Activated T-helper 1 cell treated with anti-CD3 and anti-CD28 coated beads, Interleukin-12 subunit alpha, Interleukin-12 subunit beta, Interleukin-2, Interleukin-4 antibody, amounts not matched to agents 30 ng/mL and 10 ng/mL and 1 ng/mL, durations not matched to agents 14 hours and 24 hours and 36 hours (primary cell): ENCODE data around the gene CDH4. TPM values are rescaled to one million over a fixed set of nuclear protein-coding genes. Genes with fewer than 3 reads are reported as not detected.

Experiments used
- DNase-seq: peaks from one replicate; pipeline ENCODE4 v3.0.0; 2021; ENCODE audit warnings: low spot score
- H3K27ac Mint-ChIP-seq: one replicate; pipeline ENCODE4 v1.8.0; 2021; ENCODE audit warnings: mild to moderate bottlenecking, mixed read lengths
- H3K27me3 Mint-ChIP-seq: one replicate; pipeline ENCODE4 v1.8.0; 2022; ENCODE audit warnings: mild to moderate bottlenecking, moderate library complexity, mixed read lengths; ENCODE audit not compliant: insufficient read depth
- H3K36me3 Mint-ChIP-seq: one replicate; pipeline ENCODE4 v1.8.0; 2021; ENCODE audit warnings: low read depth, mixed read lengths
- H3K4me1 Mint-ChIP-seq: one replicate; pipeline ENCODE4 v1.8.0; 2021; ENCODE audit warnings: low read depth, mixed read lengths
- H3K4me3 Mint-ChIP-seq: one replicate; pipeline ENCODE4 v1.8.0; 2021; ENCODE audit warnings: mild to moderate bottlenecking, moderate library complexity, mixed read lengths
- H3K9me3 Mint-ChIP-seq: one replicate; pipeline ENCODE4 v1.8.0; 2021; ENCODE audit warnings: mixed read lengths
- intact Hi-C: fragments of 100-400 bp; cut with micrococcal nuclease; formaldehyde crosslinking; loops from one replicate; pipeline ENCODE4 v1.15.1; 2024
- total RNA-seq: library from RNA; stranded (reverse); gene quantifications from 2 replicates; pipeline ENCODE4 v1.2.3, GENCODE V29; 2022

Gene CDH4
- total RNA-seq, 1 donor from 2014 or later: not detected

- no peaks in the 10 kb centered on the region for H3K9me3 Mint-ChIP-seq
- H3K4me3 Mint-ChIP-seq: no peak overlapping the region
- H3K4me1 Mint-ChIP-seq: no peaks in the 10 kb centered on the region
- H3K27me3 Mint-ChIP-seq: peaks cover 10% of the 10 kb centered on the region
- no peak for DNase-seq
- no peaks in the 10 kb centered on the region for H3K36me3 Mint-ChIP-seq
- intact Hi-C loops: no loop called here
- no peak overlapping the region for H3K27ac Mint-ChIP-seq
Observed at GRCh38 chr20:61960836-61961235, 708.8 kb downstream of the CDH4 start.

- intact Hi-C loops: no loop called here
- Mint-ChIP-seq H3K27me3 (peaks cover 15% of the 10 kb centered on the region), H3K4me3 (no peak overlapping the region), H3K36me3 (no peaks in the 10 kb centered on the region), H3K4me1 (no peaks in the 10 kb centered on the region), H3K9me3 (no peaks in the 10 kb centered on the region), H3K27ac (no peak overlapping the region)
- DNase-seq: no peak
Observed at GRCh38 chr20:61963149-61963548, 711.1 kb downstream of the CDH4 start.

DNA sequence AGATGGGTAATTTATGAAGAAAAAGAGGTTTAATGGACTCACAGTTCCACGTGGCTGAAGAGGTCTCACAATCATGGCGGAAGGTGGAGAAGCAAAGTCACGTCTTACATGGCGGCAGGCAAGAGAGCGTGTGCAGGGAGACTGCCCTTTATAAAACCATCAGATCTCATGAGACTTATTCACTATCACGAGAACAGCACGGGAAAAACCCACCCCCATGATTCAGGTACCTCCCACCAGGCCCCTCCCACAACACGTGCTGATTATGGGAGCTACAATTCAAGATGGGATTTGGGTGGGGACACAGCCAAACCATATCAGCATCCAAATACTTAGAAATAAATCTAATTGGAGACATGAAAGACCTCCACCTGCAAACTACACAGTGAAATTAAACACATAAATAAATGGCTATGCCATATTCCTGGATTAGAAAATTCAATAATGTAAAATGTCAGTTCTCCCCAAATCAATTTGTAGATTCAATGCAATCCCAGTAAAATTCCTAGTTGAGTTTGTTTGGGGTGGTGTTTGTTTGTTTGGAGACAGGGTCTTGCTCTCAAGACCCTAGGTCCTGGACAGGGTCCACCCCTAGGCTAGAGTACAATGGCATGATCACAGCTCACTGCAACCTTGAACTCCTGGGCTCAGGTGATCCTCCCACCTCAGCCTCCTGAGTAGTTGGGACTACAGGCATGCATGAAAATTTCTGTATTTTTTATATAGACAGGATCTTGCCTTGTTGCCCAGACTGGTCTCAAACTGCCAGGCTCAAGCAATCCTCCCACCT lies 712.0 kb downstream of the CDH4 start:
- Mint-ChIP-seq H3K4me1 (no peaks in the 10 kb centered on the region), H3K36me3 (no peaks in the 10 kb centered on the region), H3K27me3 (peaks cover 15% of the 10 kb centered on the region), H3K27ac (no peak overlapping the region), H3K4me3 (no peak overlapping the region), H3K9me3 (no peaks in the 10 kb centered on the region)
- DNase-seq: no peak
- intact Hi-C loops: no loop called here

GRCh38 chr20:61964675-61965605 lies 712.9 kb downstream of the CDH4 start:
- no peak overlapping the region for H3K27ac Mint-ChIP-seq
- intact Hi-C loops: no loop called here
- H3K36me3 Mint-ChIP-seq: no peaks in the 10 kb centered on the region
- H3K4me1 Mint-ChIP-seq: no peaks in the 10 kb centered on the region
- H3K9me3 Mint-ChIP-seq: no peaks in the 10 kb centered on the region
- DNase-seq: no peak
- H3K27me3 Mint-ChIP-seq: peaks cover 15% of the 10 kb centered on the region
- H3K4me3 Mint-ChIP-seq: no peak overlapping the region

- Mint-ChIP-seq H3K27me3 (peaks cover 15% of the 10 kb centered on the region), H3K27ac (no peak overlapping the region), H3K4me1 (no peaks in the 10 kb centered on the region), H3K4me3 (no peak overlapping the region), H3K9me3 (no peaks in the 10 kb centered on the region), H3K36me3 (no peaks in the 10 kb centered on the region)
- no peak for DNase-seq
- intact Hi-C loops: no loop called here
Observed at GRCh38 chr20:61965606-61966491, 713.8 kb downstream of the CDH4 start.

DNA sequence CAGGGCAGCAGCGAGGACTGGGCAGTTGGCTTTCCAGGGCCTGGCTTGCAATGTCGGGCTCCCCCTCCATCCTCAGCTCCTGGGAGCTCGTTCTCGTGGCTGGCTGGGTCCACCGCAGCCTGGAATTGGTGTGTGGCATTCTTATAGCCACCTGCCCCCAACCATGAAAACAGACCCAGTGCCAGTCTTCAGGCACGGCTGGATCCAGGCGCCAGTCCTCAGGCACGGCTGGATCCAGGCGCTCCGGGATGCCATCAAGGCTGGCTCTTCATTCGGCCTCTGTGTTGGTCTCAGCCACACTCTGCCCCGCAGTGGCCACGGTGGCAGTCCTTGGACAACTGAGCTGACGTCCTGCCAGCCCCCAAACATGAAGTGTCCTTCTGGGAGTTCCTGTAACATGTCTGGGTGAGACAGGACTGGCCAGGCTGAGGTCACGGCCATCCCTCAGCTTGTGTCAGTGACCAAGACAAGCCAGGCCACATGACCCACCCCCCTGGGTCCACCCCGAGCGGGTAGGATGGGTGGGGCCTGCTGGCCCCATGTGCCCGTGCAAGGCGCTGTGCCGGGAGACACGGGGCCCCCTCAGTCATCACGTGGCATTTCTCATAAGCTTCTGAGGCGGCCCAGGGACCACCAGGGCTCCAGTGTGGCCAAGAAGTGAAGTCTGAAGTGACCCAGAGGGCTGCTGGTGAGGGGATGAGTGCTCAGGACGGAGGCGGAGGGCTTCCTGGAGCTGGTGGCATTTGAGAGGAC lies 714.6 kb downstream of the CDH4 start:
- H3K4me3 Mint-ChIP-seq: no peak overlapping the region
- DNase-seq: no peak

DNA sequence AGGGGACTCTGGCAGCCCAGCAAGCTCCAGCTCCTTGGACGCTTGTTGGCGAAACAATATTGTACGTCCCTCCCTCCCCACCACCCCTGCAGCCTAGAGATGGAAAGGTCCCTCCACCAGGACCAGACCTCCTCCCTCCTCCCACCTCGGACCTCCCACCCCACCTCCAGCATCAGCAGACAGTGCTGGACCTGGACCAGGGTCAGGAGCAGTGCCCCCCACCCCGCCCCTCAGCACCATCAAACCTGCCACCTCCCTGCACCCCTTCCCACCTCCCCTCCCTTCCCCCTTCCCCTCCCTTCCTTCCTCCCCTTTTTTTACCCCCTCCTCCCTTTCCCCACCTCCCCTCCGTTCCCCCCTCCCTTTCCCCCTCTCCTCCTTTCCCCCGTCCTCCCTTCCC lies 715.2 kb downstream of the CDH4 start:
- Mint-ChIP-seq H3K27ac (no peak overlapping the region), H3K27me3 (peaks cover 15% of the 10 kb centered on the region), H3K9me3 (no peaks in the 10 kb centered on the region), H3K4me3 (no peak overlapping the region), H3K4me1 (no peaks in the 10 kb centered on the region), H3K36me3 (peaks cover 3% of the 10 kb centered on the region)
- DNase-seq: no peak
- intact Hi-C loops: no loop called here

More for the DNA sequence above, 714.6 kb downstream of the CDH4 start:
- Mint-ChIP-seq H3K9me3 (no peaks in the 10 kb centered on the region), H3K4me1 (no peaks in the 10 kb centered on the region), H3K36me3 (no peaks in the 10 kb centered on the region), H3K27ac (no peak overlapping the region), H3K27me3 (peaks cover 15% of the 10 kb centered on the region)
- intact Hi-C loops: no loop called here

GRCh38 chr20:61968036-61968810 lies 716.2 kb downstream of the CDH4 start:
- H3K27me3 Mint-ChIP-seq: peaks cover 15% of the 10 kb centered on the region
- H3K36me3 Mint-ChIP-seq: peaks cover 11% of the 10 kb centered on the region
- intact Hi-C loops: no loop called here
- H3K4me1 Mint-ChIP-seq: no peaks in the 10 kb centered on the region
- DNase-seq: no peak
- H3K9me3 Mint-ChIP-seq: no peaks in the 10 kb centered on the region
- H3K27ac Mint-ChIP-seq: no peak overlapping the region
- no peak overlapping the region for H3K4me3 Mint-ChIP-seq

DNA sequence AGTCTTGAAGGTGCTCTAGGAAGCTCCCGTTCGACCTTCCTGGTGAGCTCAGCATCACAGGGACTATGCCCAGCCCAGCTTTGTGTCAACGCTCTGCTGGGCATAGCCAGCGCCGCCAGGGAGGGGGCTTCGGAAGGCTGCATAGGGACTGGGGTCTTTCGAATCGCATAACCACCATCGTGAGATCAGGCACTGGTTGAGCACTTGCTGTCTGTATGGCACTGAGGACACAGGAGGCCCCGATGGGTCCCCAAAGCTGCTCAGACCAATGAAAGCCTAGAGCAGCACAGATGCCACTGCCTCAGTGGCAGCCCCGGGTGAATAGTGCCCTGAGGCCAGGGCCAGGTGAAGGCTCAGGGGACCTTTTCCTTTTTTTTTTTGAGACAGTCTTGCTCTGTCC lies 716.9 kb downstream of the CDH4 start:
- Mint-ChIP-seq H3K4me1 (no peaks in the 10 kb centered on the region), H3K4me3 (no peak overlapping the region), H3K27me3 (peaks cover 12% of the 10 kb centered on the region), H3K36me3 (peaks cover 15% of the 10 kb centered on the region), H3K27ac (no peak overlapping the region), H3K9me3 (no peaks in the 10 kb centered on the region)
- intact Hi-C loops: no loop called here
- DNase-seq: no peak

DNA sequence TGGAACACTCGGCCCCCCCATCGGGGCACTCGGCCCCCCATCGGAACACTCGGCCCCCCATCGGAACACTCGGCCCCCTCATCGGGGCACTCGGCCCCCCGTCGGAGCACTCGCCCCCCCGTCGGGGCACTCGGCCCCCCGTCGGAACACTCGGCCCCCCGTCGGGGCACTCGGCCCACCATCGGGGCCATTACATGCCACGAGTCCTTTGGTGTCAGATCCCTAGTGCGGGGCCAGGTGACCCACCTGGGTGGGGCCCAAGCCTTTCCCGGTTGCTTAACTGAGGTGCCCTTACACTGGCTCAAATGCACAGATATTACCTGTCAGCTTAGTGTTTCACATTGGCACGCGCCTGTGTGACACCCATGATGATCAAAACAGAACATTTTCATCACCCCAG lies 717.7 kb downstream of the CDH4 start:
- H3K4me1 Mint-ChIP-seq: no peaks in the 10 kb centered on the region
- H3K36me3 Mint-ChIP-seq: peaks cover 15% of the 10 kb centered on the region
- H3K9me3 Mint-ChIP-seq: no peaks in the 10 kb centered on the region
- peaks cover 5% of the 10 kb centered on the region for H3K27me3 Mint-ChIP-seq
- no peak overlapping the region for H3K4me3 Mint-ChIP-seq
- intact Hi-C loops: no loop called here
- DNase-seq: no peak
- no peak overlapping the region for H3K27ac Mint-ChIP-seq

DNA sequence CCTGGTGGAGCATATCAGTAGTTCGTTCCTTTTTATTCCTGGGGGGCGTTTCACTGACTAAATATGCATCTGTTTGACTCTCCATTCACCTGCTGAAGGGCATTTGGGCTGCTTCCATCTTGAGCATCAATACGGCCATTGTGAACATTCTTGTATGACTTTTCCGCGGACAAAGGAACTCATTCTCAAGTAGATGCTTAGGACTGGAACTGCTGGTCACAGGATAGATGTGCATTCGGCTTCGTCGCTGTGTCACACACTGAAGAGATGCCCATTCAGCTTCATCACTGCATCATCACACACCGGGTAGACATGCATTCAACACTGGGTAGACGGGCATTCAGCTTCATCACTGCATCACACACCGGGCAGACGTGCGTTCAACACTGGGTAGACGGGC lies 718.3 kb downstream of the CDH4 start:
- intact Hi-C loops: no loop called here
- Mint-ChIP-seq H3K27me3 (peaks cover 5% of the 10 kb centered on the region), H3K9me3 (no peaks in the 10 kb centered on the region), H3K36me3 (peaks cover 15% of the 10 kb centered on the region), H3K4me1 (no peaks in the 10 kb centered on the region), H3K27ac (no peak overlapping the region), H3K4me3 (no peak overlapping the region)
- DNase-seq: no peak
